Gastrocnemius medialis (tissue), 4 donors: ENCODE results near the gene SCUBE1.

Source experiments
- CTCF ChIP-seq, 5 experiments: fragments of 450-650 bp in 3 of 5; fragments of 200-600 bp in 2 of 5; sonication (generic) in 2 of 5; IDR thresholded peaks in 4 of 5; conservative IDR thresholded peaks in 1 of 5; 1 replicate in 4 of 5; 2 replicates in 1 of 5; pipeline ENCODE4 v1.5.1; 2016 to 2019; ENCODE audit warnings: antibody characterized with exemption in 5 of 5, mild to moderate bottlenecking in 3 of 5, moderate library complexity in 3 of 5
- POLR2A ChIP-seq, 2 donors: fragments of 450-650 bp; IDR thresholded peaks; one replicate each; pipeline ENCODE4 v1.6.1; 2017; ENCODE audit warnings: antibody characterized with exemption in 2 of 2, mild to moderate bottlenecking in 2 of 2, moderate library complexity in 2 of 2

- TF ChIP-seq CTCF (IDR thresholded peaks at IDR 0.05 in 4 of 5, conservative IDR thresholded peaks at IDR 0.05 in 1 of 5) (no peak), POLR2A (IDR thresholded peaks at IDR 0.05) (no peak)
Measured at GRCh38 chr22:43188829-43189545, 154.2 kb downstream of the SCUBE1 start.
